GM12873 (cell line): Measurements from ENCODE around the gene ELMO1.

Source experiments
- CTCF ChIP-seq: IDR thresholded peaks from 2 replicates; pipeline ENCODE4 v1.5.1; 2012; ENCODE audit warnings: low read depth, mild to moderate bottlenecking, moderate library complexity, low read length, control low read depth; ENCODE audit not compliant: insufficient read depth; ENCODE audit errors: missing control alignments

ELMO1 gene

GRCh38 chr7:37283716-37284115, 164.9 kb downstream of the ELMO1 start:
- TF ChIP-seq CTCF, result no peak

GRCh38 chr7:37282927-37283326, 165.7 kb downstream of the ELMO1 start:
- no peak for TF ChIP-seq CTCF

GRCh38 chr7:37282093-37282444, 166.6 kb downstream of the ELMO1 start:
- no peak for TF ChIP-seq CTCF

- no peak for TF ChIP-seq CTCF
These were observed 167.1 kb downstream of the ELMO1 start for GRCh38 chr7:37281368-37282092.

- TF ChIP-seq CTCF, result no peak
These were observed 171.2 kb downstream of the ELMO1 start for GRCh38 chr7:37277513-37277912.

- TF ChIP-seq CTCF, result no peak
These were observed 173.5 kb downstream of the ELMO1 start for GRCh38 chr7:37275078-37275710.

GRCh38 chr7:37273891-37274290, 174.8 kb downstream of the ELMO1 start:
- no peak for TF ChIP-seq CTCF
